HG02610 (cell line): ENCODE measurements around the gene RPTOR.
A peak's percentile ranks its signal among the peaks of the same experiment; 100 is the strongest.

Experiments used
- ATAC-seq: cut with Tn5 transposase; IDR thresholded peaks from one replicate; pipeline ENCODE4 v1.9.1; 2021; ENCODE audit warnings: mild to moderate bottlenecking, moderate library complexity; ENCODE audit not compliant: unreplicated experiment

RPTOR gene

GRCh38 chr17:80886641-80887573 is 342.3 kb downstream of the RPTOR start:
- no peak for ATAC-seq

- no peak for ATAC-seq
Observed at GRCh38 chr17:80887639-80888175, 343.1 kb downstream of the RPTOR start.

GRCh38 chr17:80888276-80889160 is 343.9 kb downstream of the RPTOR start:
- ATAC-seq: no peak

- ATAC-seq: no peak
Observed at GRCh38 chr17:80889231-80890195, 344.9 kb downstream of the RPTOR start.

- ATAC-seq: no peak
Observed at GRCh38 chr17:80890196-80890920, 345.7 kb downstream of the RPTOR start.

GRCh38 chr17:80890921-80891396 is 346.3 kb downstream of the RPTOR start:
- no peak for ATAC-seq

- peak; percentile 26 for ATAC-seq
Observed at GRCh38 chr17:80891397-80892018, 346.9 kb downstream of the RPTOR start.

GRCh38 chr17:80892019-80892855 is 347.6 kb downstream of the RPTOR start:
- ATAC-seq: peak; percentile 47

GRCh38 chr17:80892900-80893603 is 348.4 kb downstream of the RPTOR start:
- no peak for ATAC-seq

GRCh38 chr17:80893604-80894438 is 349.2 kb downstream of the RPTOR start:
- ATAC-seq: no peak

- no peak for ATAC-seq
Observed at GRCh38 chr17:80894439-80894721, 349.7 kb downstream of the RPTOR start.

- no peak for ATAC-seq
Observed at GRCh38 chr17:80894726-80895125, 350.1 kb downstream of the RPTOR start.

GRCh38 chr17:80895366-80895765 is 350.7 kb downstream of the RPTOR start:
- no peak for ATAC-seq

GRCh38 chr17:80898716-80899115 is 354.1 kb downstream of the RPTOR start:
- no peak for ATAC-seq

GRCh38 chr17:80899402-80900268 is 355.0 kb downstream of the RPTOR start:
- no peak for ATAC-seq

GRCh38 chr17:80901319-80901718 is 356.7 kb downstream of the RPTOR start:
- peak; percentile 54 for ATAC-seq
